Activated effector memory CD4-positive, alpha-beta T cell treated with anti-CD3 and anti-CD28 coated beads, Interleukin-2, amount 50 U/mL, for 16 hours (primary cell): ENCODE results near the gene FAM120B.

Experiments used
- DNase-seq: peaks from one replicate; pipeline ENCODE4 v3.0.0-alpha.2; 2020

Gene FAM120B

GRCh38 chr6:170447561-170447930 is 141.0 kb downstream of the FAM120B start:
- peak; percentile 43 for DNase-seq

GRCh38 chr6:170448317-170448716 is 141.8 kb downstream of the FAM120B start:
- peak; percentile 45 for DNase-seq

- DNase-seq, result peak; percentile 39
Observed at GRCh38 chr6:170448751-170449630, 142.4 kb downstream of the FAM120B start.

GRCh38 chr6:170449835-170450753 is 143.5 kb downstream of the FAM120B start:
- no peak for DNase-seq

GRCh38 chr6:170450916-170451761 is 144.6 kb downstream of the FAM120B start:
- peak; percentile 61 for DNase-seq

GRCh38 chr6:170451762-170452651 is 145.4 kb downstream of the FAM120B start:
- DNase-seq, result peak; percentile 60

GRCh38 chr6:170452767-170453545 is 146.4 kb downstream of the FAM120B start:
- DNase-seq, result peak; percentile 47

- peak; percentile 39 for DNase-seq
Observed at GRCh38 chr6:170453586-170454511, 147.3 kb downstream of the FAM120B start.

- no peak for DNase-seq
Observed at GRCh38 chr6:170454512-170455285, 148.1 kb downstream of the FAM120B start.

GRCh38 chr6:170455335-170455979 is 148.9 kb downstream of the FAM120B start:
- DNase-seq, result peak; percentile 38

- no peak for DNase-seq
Observed at GRCh38 chr6:170456334-170456733, 149.8 kb downstream of the FAM120B start.
